H1 (cell line): ENCODE measurements around the gene SFRP2. TPM values are rescaled to one million over a fixed set of nuclear protein-coding genes. Genes with fewer than 3 reads are reported as not detected.

ENCODE experiments used
- ATF3 ChIP-seq: IDR thresholded peaks from 2 replicates; pipeline ENCODE4 v1.6.1; 2011; ENCODE audit warnings: low read depth, mild to moderate bottlenecking, low read length; ENCODE audit not compliant: insufficient read depth
- BCL11A ChIP-seq, 2 experiments: IDR thresholded peaks; one replicate each; pipeline ENCODE4 v1.6.1; 2011; ENCODE audit warnings: low read depth in 2 of 2, low read length in 2 of 2, mild to moderate bottlenecking in 2 of 2
- BRCA1 ChIP-seq: IDR thresholded peaks from 2 replicates; pipeline ENCODE4 v1.6.1; 2012; ENCODE audit warnings: low read depth, low read length, improper control_type of control experiment
- CBX5 ChIP-seq: fragments of 300-800, 300-1000 bp; sonication (generic); IDR thresholded peaks from 2 replicates; pipeline ENCODE4 v1.7.1; 2016; ENCODE audit warnings: antibody characterized with exemption, low read length, low read depth
- CBX8 ChIP-seq: fragments of 300-800, 300-1000 bp; sonication (generic); IDR thresholded peaks from 2 replicates; pipeline ENCODE4 v1.7.1; 2016; ENCODE audit warnings: low read depth, low read length, borderline replicate concordance
- CEBPB ChIP-seq: IDR thresholded peaks from 2 replicates; pipeline ENCODE4 v1.6.1; 2012; ENCODE audit warnings: low read depth, low read length
- CHD2 ChIP-seq: IDR thresholded peaks from 2 replicates; pipeline ENCODE4 v1.6.1; 2012; ENCODE audit warnings: low read length, improper control_type of control experiment
- CTBP2 ChIP-seq: IDR thresholded peaks from 2 replicates; pipeline ENCODE4 v1.7.0; 2011; ENCODE audit warnings: borderline replicate concordance, mild to moderate bottlenecking, moderate library complexity, mixed read lengths, low read length; ENCODE audit not compliant: insufficient read depth, insufficient read length
- EP300 ChIP-seq, 2 experiments: IDR thresholded peaks; 1 replicate in 1 of 2; 2 replicates in 1 of 2; pipeline ENCODE4 v1.6.1; 2011 to 2012; ENCODE audit warnings: low read depth in 2 of 2, low read length in 2 of 2, mild to moderate bottlenecking in 2 of 2, borderline replicate concordance in 1 of 2, inconsistent platforms in 1 of 2, moderate library complexity in 1 of 2
- EZH2 ChIP-seq: fragments of 200-600 bp; sonication (generic); IDR thresholded peaks from 2 replicates; pipeline ENCODE4 v1.7.1; 2012; ENCODE audit warnings: low read depth, mild to moderate bottlenecking, moderate library complexity, low read length, inconsistent platforms; ENCODE audit not compliant: severe bottlenecking
- GTF2F1 ChIP-seq: IDR thresholded peaks from 2 replicates; pipeline ENCODE4 v1.6.1; 2012; ENCODE audit warnings: low read depth, low read length, improper control_type of control experiment, borderline replicate concordance
- JUND ChIP-seq: IDR thresholded peaks from 2 replicates; pipeline ENCODE4 v1.6.1; 2011; ENCODE audit warnings: mild to moderate bottlenecking, improper control_type of control experiment, low read length
- MAFK ChIP-seq: IDR thresholded peaks from 2 replicates; pipeline ENCODE4 v1.6.1; 2012; ENCODE audit warnings: low read depth, mild to moderate bottlenecking, improper control_type of control experiment, low read length
- NRF1 ChIP-seq: IDR thresholded peaks from 2 replicates; pipeline ENCODE4 v1.6.1; 2011; ENCODE audit warnings: mild to moderate bottlenecking, low read depth, low read length, improper control_type of control experiment
- RAD21 ChIP-seq, 2 experiments: IDR thresholded peaks in 1 of 2; conservative IDR thresholded peaks in 1 of 2; 2 replicates each; pipeline ENCODE4 v1.6.1; 2011; ENCODE audit warnings: low read depth in 2 of 2, low read length in 2 of 2, improper control_type of control experiment in 1 of 2, inconsistent platforms in 1 of 2, mild to moderate bottlenecking in 1 of 2, moderate library complexity in 1 of 2
- RBBP5 ChIP-seq: IDR thresholded peaks from 2 replicates; pipeline ENCODE4 v1.7.1; 2012; ENCODE audit warnings: low read depth, mild to moderate bottlenecking, inconsistent platforms, low read length, moderate library complexity, borderline replicate concordance
- RFX5 ChIP-seq: IDR thresholded peaks from 2 replicates; pipeline ENCODE4 v1.6.1; 2011; ENCODE audit warnings: low read depth, low read length, improper control_type of control experiment, borderline replicate concordance
- SIN3A ChIP-seq, 2 experiments: IDR thresholded peaks in 1 of 2; conservative IDR thresholded peaks in 1 of 2; 2 replicates each; pipeline ENCODE4 v1.6.1; 2011 to 2012; ENCODE audit warnings: low read length in 2 of 2, improper control_type of control experiment in 1 of 2, low read depth in 1 of 2, mild to moderate bottlenecking in 1 of 2
- SUZ12 ChIP-seq: fragments of 200-600 bp; sonication (generic); IDR thresholded peaks from 2 replicates; pipeline ENCODE4 v1.6.1; 2012; ENCODE audit warnings: mild to moderate bottlenecking, inconsistent platforms, low read length, moderate library complexity, mixed read lengths
- TAF1 ChIP-seq: IDR thresholded peaks from 2 replicates; pipeline ENCODE4 v1.6.1; 2011; ENCODE audit warnings: mild to moderate bottlenecking, low read depth, low read length
- TEAD4 ChIP-seq: IDR thresholded peaks from 2 replicates; pipeline ENCODE4 v1.6.1; 2012; ENCODE audit warnings: low read depth, low read length, inconsistent platforms, mixed read lengths
- YY1 ChIP-seq: IDR thresholded peaks from 2 replicates; pipeline ENCODE4 v1.6.1; 2011; ENCODE audit warnings: low read depth, mild to moderate bottlenecking, low read length
- ZNF274 ChIP-seq: IDR thresholded peaks from 2 replicates; pipeline ENCODE4 v1.7.0; 2012; ENCODE audit warnings: low read length, borderline replicate concordance; ENCODE audit errors: extremely low read depth
- polyA plus RNA-seq, 7 experiments: library from polyadenylated mRNA; depleted of rRNA in 3 of 7; stranded (reverse) in 5 of 7; unstranded in 2 of 7; fragments of >200 nt in 5 of 7; fragments of 200-250 nt in 2 of 7; gene quantifications; 1 replicate in 5 of 7; 2 replicates in 1 of 7; 4 replicates in 1 of 7; pipeline versions ENCODE4 v1.2.1 to v1.2.3, GENCODE V29; 2011 to 2013; ENCODE audit warnings: missing spikeins in 2 of 7, mixed read lengths in 2 of 7
- total RNA-seq: library from RNA; stranded (reverse); fragmentation: NEBNext Ultra II Directional; extraction: Animal tissue kit (Norgen Biotek cat#: 25700); gene quantifications from 2 replicates; pipeline ENCODE4 v1.2.1, GENCODE V29; 2021

The SFRP2 gene
- total and polyA plus RNA-seq, 2 of the 8 experiments (the other 6 are each of a cell fraction or from before 2014, with no cell fraction given) = 108 to 342 TPM

GRCh38 chr4:153789741-153790499 is 1.0 kb upstream of the SFRP2 start (continued):
- TF ChIP-seq BRCA1 (no peak), CBX5 (no peak), TAF1 (peak; percentile 78), JUND (peak; percentile 6; the same call in 1 of the 2 replicates), CTBP2 (no peak), TEAD4 (no peak), SIN3A (conservative IDR thresholded peaks at IDR 0.05 in 1 of 2, IDR thresholded peaks at IDR 0.05 in 1 of 2; ENCODE audit: low read depth in 1 of 2, low read length in 2 of 2) (no peak; a peak in 1 of 4 replicates), ZNF274 (no peak), GTF2F1 (peak; percentile 79), RAD21 (IDR thresholded peaks at IDR 0.05 in 1 of 2, conservative IDR thresholded peaks at IDR 0.05 in 1 of 2; ENCODE audit: low read depth in 2 of 2, low read length in 2 of 2) (no peak), YY1 (no peak), CBX8 (no peak), NRF1 (no peak), BCL11A (IDR thresholded peaks at IDR 0.05; ENCODE audit: low read depth in 2 of 2, low read length in 2 of 2) (peak; percentile 61 to 76), RBBP5 (0 out of 2 replicates have a peak, but pooled peaks have one; percentile 19), RFX5 (0 out of 2 replicates have a peak, but pooled peaks have one; percentile 27), MAFK (no peak), ATF3 (no peak), EZH2 (no peak), CEBPB (no peak), CHD2 (peak; percentile 4; the same call in 1 of the 2 replicates), EP300 (IDR thresholded peaks at IDR 0.05; ENCODE audit: borderline replicate concordance in 1 of 2, low read depth in 2 of 2, low read length in 2 of 2) (peak in 1 of 2 experiments; percentile 95; a peak in 2 of 3 replicates), SUZ12 (no peak)
- TF ChIP-seq, all 59 proteins: peak for 21
